HepG2 (cell line): ENCODE results near the gene N4BP2L1. TPM values are rescaled to one million over a fixed set of nuclear protein-coding genes. Genes with fewer than 3 reads are reported as not detected.

Experiments
- ATAC-seq: fragments of 200-7000 bp; cut with Tn5 transposase; 3 replicates; pipeline ENCODE4 v1.9.1; 2020; ENCODE audit warnings: mild to moderate bottlenecking, moderate library complexity
- BruUV-seq: library from RNA; stranded (reverse); fragments of 400-500 nt; replicated peaks from 2 replicates; lab custom pipeline; 2021; lab: Mats Ljungman, UMichigan
- CTCF ChIA-PET: fragments of 300-600 bp; formaldehyde crosslinking; extraction: SDS; loops from one replicate; lab custom pipeline; 2021; ENCODE audit warnings: low total read pairs, inconsistent platforms, low intra/inter-chr PET ratio; lab: Yijun Ruan, JAX
- POLR2A ChIA-PET: fragments of 350-600 bp; sonication (Branson Sonifier 250); formaldehyde crosslinking; loops from one replicate; lab custom pipeline; 2020; ENCODE audit warnings: antibody characterized with exemption, inconsistent platforms; lab: Yijun Ruan, JAX
- DNase-seq: peaks from one replicate; pipeline ENCODE4 v3.0.0-alpha.2; 2015; ENCODE audit warnings: low spot score
- FAIRE-seq: peaks from 3 replicates; lab custom pipeline; 2011; peaks lifted over from hg19 to GRCh38; lab: Jason Lieb, UNC
- H2AFZ ChIP-seq: one replicate; pipeline ENCODE4 v1.6.1; 2011; ENCODE audit warnings: low read length, inconsistent platforms
- H3K27ac ChIP-seq: fragments of 300-600 bp; 3 replicates; pipeline ENCODE4 v1.8.0; 2011; ENCODE audit warnings: mixed run types, mild to moderate bottlenecking, mixed read lengths, low read length, inconsistent platforms; ENCODE audit not compliant: insufficient read depth; ENCODE audit errors: extremely low read length
- H3K27me3 ChIP-seq, 2 experiments: fragments of 200-600 bp in 1 of 2; 2 replicates in 1 of 2; 3 replicates in 1 of 2; pipeline versions ENCODE4 v1.6.0 to v1.8.0; 2011; ENCODE audit warnings: low read length in 2 of 2, mild to moderate bottlenecking in 2 of 2, moderate library complexity in 2 of 2, inconsistent platforms in 1 of 2; ENCODE audit not compliant: insufficient read depth in 2 of 2, control insufficient read depth in 1 of 2
- H3K36me3 ChIP-seq, 2 experiments: fragments of 200-600 bp in 1 of 2; replicated peaks in 1 of 2; 2 replicates in 1 of 2; 3 replicates in 1 of 2; pipeline versions ENCODE4 v1.5.1 to v1.8.0; 2011; ENCODE audit warnings: low read length in 2 of 2, inconsistent platforms in 1 of 2; ENCODE audit not compliant: insufficient read depth in 2 of 2, control insufficient read depth in 1 of 2
- H3K4me1 ChIP-seq: 2 replicates; pipeline ENCODE4 v1.5.1; 2012; ENCODE audit warnings: low read length, inconsistent platforms; ENCODE audit not compliant: insufficient read depth
- H3K4me2 ChIP-seq: 2 replicates; pipeline ENCODE4 v1.6.0; 2011; ENCODE audit warnings: low read depth, low read length, inconsistent platforms
- H3K4me3 ChIP-seq, 3 experiments: fragments of 200-600 bp in 1 of 3; sonication (generic), shearing (Covaris generic) in 1 of 3; replicated peaks in 1 of 3; 2 replicates each; pipeline ENCODE4 v1.5.1; 2011 to 2016; ENCODE audit warnings: low read length in 3 of 3, inconsistent platforms in 2 of 3, low read depth in 2 of 3, mild to moderate bottlenecking in 2 of 3, control low read depth in 1 of 3, mixed read lengths in 1 of 3; ENCODE audit not compliant: insufficient read depth in 1 of 3
- H3K79me2 ChIP-seq: one replicate; pipeline ENCODE4 v1.6.1; 2011; ENCODE audit warnings: low read length, inconsistent platforms; ENCODE audit not compliant: insufficient read depth
- H3K9ac ChIP-seq: 2 replicates; pipeline ENCODE4 v1.6.0; 2011; ENCODE audit warnings: mild to moderate bottlenecking, low read depth, low read length, inconsistent platforms; ENCODE audit not compliant: insufficient read depth
- H3K9me3 ChIP-seq: 2 replicates; pipeline ENCODE4 v1.5.1; 2012; ENCODE audit warnings: mild to moderate bottlenecking, low read length
- H4K20me1 ChIP-seq: 2 replicates; pipeline ENCODE4 v1.6.0; 2011; ENCODE audit warnings: inconsistent platforms, mild to moderate bottlenecking, low read length, moderate library complexity; ENCODE audit not compliant: insufficient read depth
- ARID5B ChIP-seq: IDR thresholded peaks from 2 replicates; pipeline ENCODE4 v1.4.0; 2020; ENCODE audit warnings: mild to moderate bottlenecking, missing genetic modification reagents
- ETV6 ChIP-seq: sonication (generic); formaldehyde crosslinking; conservative IDR thresholded peaks from 2 replicates; pipeline ENCODE4 v1.4.0; 2020; ENCODE audit warnings: missing genetic modification reagents
- HOXA7 ChIP-seq: sonication (generic); formaldehyde crosslinking; IDR thresholded peaks from 2 replicates; pipeline ENCODE4 v1.8.1; 2022; ENCODE audit warnings: mild to moderate bottlenecking, missing genetic modification reagents, moderate library complexity
- MLXIP ChIP-seq: sonication (generic); formaldehyde crosslinking; IDR thresholded peaks from 2 replicates; pipeline ENCODE4 v1.9.0; 2021; ENCODE audit warnings: missing genetic modification reagents, borderline replicate concordance
- SOX6 ChIP-seq, 2 experiments: fragments of 450-650 bp in 1 of 2; sonication (generic) in 1 of 2; formaldehyde crosslinking in 1 of 2; IDR thresholded peaks; 2 replicates each; pipeline versions ENCODE4 v1.4.0 to v1.6.1; 2017 to 2020; ENCODE audit warnings: antibody characterized with exemption in 1 of 2, mild to moderate bottlenecking in 1 of 2, missing genetic modification reagents in 1 of 2
- SRF ChIP-seq: IDR thresholded peaks from 2 replicates; pipeline ENCODE4 v1.6.1; 2011; ENCODE audit warnings: mild to moderate bottlenecking, low read depth, low read length, moderate library complexity
- ZBTB20 ChIP-seq: sonication (generic); formaldehyde crosslinking; IDR thresholded peaks from 2 replicates; pipeline ENCODE4 v1.8.1; 2023; ENCODE audit warnings: missing genetic modification reagents, low read depth, mild to moderate bottlenecking, borderline replicate concordance
- ZNF230 ChIP-seq: sonication (generic); formaldehyde crosslinking; IDR thresholded peaks from 2 replicates; pipeline ENCODE4 v1.4.0; 2020; ENCODE audit warnings: mild to moderate bottlenecking, missing genetic modification reagents
- ZNF281 ChIP-seq: sonication (generic); formaldehyde crosslinking; IDR thresholded peaks from 2 replicates; pipeline ENCODE4 v1.4.0; 2020; ENCODE audit warnings: missing genetic modification reagents, borderline replicate concordance
- WGBS: methylation state at CpG from one replicate; pipeline ENCODE4 v1.1.6; 2017; ENCODE audit warnings: low lambda C conversion rate; 5-methylcytosine and 5-hydroxymethylcytosine counted together
- in situ Hi-C: cut with HindIII; loops from 2 replicates; pipeline ENCODE4 v1.10.0; 2017; ENCODE audit warnings: low pct_unique_long_range_greater_than_20kb; ENCODE audit not compliant: extremely low pct_ligation_motif_present
- intact Hi-C: fragments of 100-400 bp; cut with micrococcal nuclease; formaldehyde crosslinking; loops from one replicate; pipeline ENCODE4 v1.10.0; 2022; ENCODE audit not compliant: unreplicated experiment
- polyA plus RNA-seq, 8 experiments: library from polyadenylated mRNA; depleted of rRNA in 3 of 8; stranded (reverse) in 7 of 8; unstranded in 1 of 8; fragments of >200 nt; fragmentation: Illumina TruSeq in 4 of 8; extraction: Trizol in 4 of 8; gene quantifications; 2 replicates each; pipeline versions ENCODE4 v1.2.1 to v1.2.3, GENCODE V29; 2011 to 2016; ENCODE audit warnings: low read depth in 4 of 8, missing spikeins in 1 of 8, mixed read lengths in 1 of 8; ENCODE audit not compliant: insufficient read depth in 1 of 8
- total RNA-seq, 5 experiments: library from RNA; depleted of rRNA; stranded (reverse); fragments of >200 nt; fragmentation: Illumina TruSeq; extraction: Trizol; gene quantifications; 2 replicates each; pipeline ENCODE4 v1.2.3, GENCODE V29; 2016; ENCODE audit warnings: low read depth in 1 of 5

The N4BP2L1 gene
- total and polyA plus RNA-seq, 2 of the 13 experiments (the other 11 are each of a cell fraction or from before 2014, with no cell fraction given): 13.2 to 34.5 TPM

- WGBS: 98% methylated on average over 2 of the region's 2 CpGs
- ChIA-PET POLR2A (no interaction called here), CTCF (no interaction called here)
- intact Hi-C loops: loop anchor here (10.0 kb wide), 1 partner anchor 531 kb away; no protein-coding TSS in a partner anchor
- no peaks in the 10 kb centered on the region for H3K79me2 ChIP-seq
- H3K27ac ChIP-seq: peak overlapping the region; percentile 66
- DNase-seq (no peak), FAIRE-seq (no peak), ATAC-seq (no peak)
- H3K9ac ChIP-seq: no peak overlapping the region
- no peaks in the 10 kb centered on the region for H4K20me1 ChIP-seq
- H3K36me3 ChIP-seq: no peaks in the 10 kb centered on the region
- in situ Hi-C loops: loop anchor here (25.0 kb wide), 1 partner anchor 408 kb away; the partner anchor contains the start of gene FRY
- no peaks in the 10 kb centered on the region for H3K9me3 ChIP-seq
- no TSS peak for BruUV-seq
- peaks cover 56% of the 10 kb centered on the region for H3K4me1 ChIP-seq
- no peaks in the 10 kb centered on the region for H3K27me3 ChIP-seq
- TF ChIP-seq ARID5B: no peak
- no peak for TF ChIP-seq MLXIP
- no peak for TF ChIP-seq ZNF281 (CRISPR knock-in tag)
- TF ChIP-seq ZBTB20 (CRISPR knock-in tag): no peak
- TF ChIP-seq HOXA7 (CRISPR knock-in tag): no peak
- no peak for TF ChIP-seq SOX6 (IDR thresholded peaks at IDR 0.05)
- no peak for TF ChIP-seq SOX6 (CRISPR knock-in tag; IDR thresholded peaks at IDR 0.05)
- TF ChIP-seq ZNF230: no peak
- no peak for TF ChIP-seq SRF
- no peak for TF ChIP-seq ETV6
- H3K4me3 ChIP-seq: no peak overlapping the region
- no peak overlapping the region for H2AFZ ChIP-seq
- no peak overlapping the region for H3K4me2 ChIP-seq
Measured at GRCh38 chr13:32445461-32445860, 17.5 kb upstream of the N4BP2L1 start.
